Smooth muscle cell (in vitro differentiated cells): ENCODE data around the gene ATR. TPM values are rescaled to one million over a fixed set of nuclear protein-coding genes. Genes with fewer than 3 reads are reported as not detected.
"Not testable (repeated sequence)": the region's sequence is repeated elsewhere in the genome, so short reads cannot be mapped to it uniquely, and the experiment has no call there.

Experiments used
- DNase-seq: peaks from one replicate; lab custom pipeline; 2025; ENCODE audit not compliant: unreplicated experiment; lab: John Stamatoyannopoulos, UW
- H2AFZ ChIP-seq: fragments of 200-600 bp; sonication (generic); 2 replicates; pipeline ENCODE4 v1.6.0; 2016; ENCODE audit warnings: antibody characterized with exemption, low read depth, mild to moderate bottlenecking
- H3F3A ChIP-seq: fragments of 200-600 bp; sonication (generic); 2 replicates; pipeline ENCODE4 v1.6.0; 2017; ENCODE audit warnings: antibody characterized with exemption, low read depth
- H3K27ac ChIP-seq: fragments of 200-600 bp; sonication (generic); 2 replicates; pipeline ENCODE4 v1.5.1; 2016; ENCODE audit warnings: low read depth, mild to moderate bottlenecking
- H3K27me3 ChIP-seq: fragments of 200-600 bp; sonication (generic); 2 replicates; pipeline ENCODE4 v1.6.1; 2016; ENCODE audit warnings: low read depth, mild to moderate bottlenecking
- H3K36me3 ChIP-seq: fragments of 200-600 bp; sonication (generic); 2 replicates; pipeline ENCODE4 v1.5.1; 2016; ENCODE audit warnings: low read depth
- H3K4me1 ChIP-seq: fragments of 200-600 bp; sonication (generic); 2 replicates; pipeline ENCODE4 v1.5.1; 2016; ENCODE audit warnings: low read depth
- H3K4me2 ChIP-seq: fragments of 200-600 bp; sonication (generic); 2 replicates; pipeline ENCODE4 v1.6.0; 2016; ENCODE audit warnings: mild to moderate bottlenecking
- H3K4me3 ChIP-seq: fragments of 200-600 bp; sonication (generic); 2 replicates; pipeline ENCODE4 v1.5.1; 2016; ENCODE audit warnings: mild to moderate bottlenecking
- H3K79me2 ChIP-seq: fragments of 200-600 bp; sonication (generic); 2 replicates; pipeline ENCODE4 v1.6.0; 2016; ENCODE audit warnings: low read depth, mild to moderate bottlenecking
- H3K9ac ChIP-seq: fragments of 200-600 bp; sonication (generic); 2 replicates; pipeline ENCODE4 v1.6.0; 2016; ENCODE audit warnings: low read depth
- H3K9me3 ChIP-seq: fragments of 200-600 bp; sonication (generic); replicated peaks from 2 replicates; pipeline ENCODE4 v1.5.1; 2016; ENCODE audit warnings: low read depth
- H4K20me1 ChIP-seq: fragments of 200-600 bp; sonication (generic); 2 replicates; pipeline ENCODE4 v1.6.0; 2016; ENCODE audit warnings: low read depth
- CTCF ChIP-seq: fragments of 200-600 bp; sonication (generic); IDR thresholded peaks from 2 replicates; pipeline ENCODE4 v1.5.1; 2017; ENCODE audit warnings: borderline replicate concordance, mild to moderate bottlenecking, antibody characterized with exemption; ENCODE audit not compliant: insufficient read depth, poor library complexity, severe bottlenecking
- WGBS: methylation state at CpG from one replicate; pipeline ENCODE4 v1.1.7; 2016; ENCODE audit warnings: low lambda C conversion rate; 5-methylcytosine and 5-hydroxymethylcytosine counted together
- polyA plus RNA-seq: library from polyadenylated mRNA; unstranded; fragments of >200 nt; fragmentation: Nextera tagmentation; extraction: Ambion mirVana; gene quantifications from 2 replicates; pipeline ENCODE4 v1.2.1, GENCODE V29; 2016
- total RNA-seq: library from RNA; depleted of rRNA; stranded (reverse); fragments of >200 nt; gene quantifications from 2 replicates; pipeline ENCODE4 v1.2.3, GENCODE V29; 2014

ATR gene
- total and polyA plus RNA-seq, 2 experiments from 2014 or later = 8.8 to 22.5 TPM

GRCh38 chr3:142609136-142609535 lies 30.6 kb upstream of the ATR start:
- H3F3A ChIP-seq = no peaks in the 10 kb centered on the region
- TF ChIP-seq CTCF = no peak
- no peaks in the 10 kb centered on the region for H4K20me1 ChIP-seq
- 75% methylated on average over 1 of the region's 1 CpG for WGBS
- H3K79me2 ChIP-seq = no peaks in the 10 kb centered on the region
- no peak overlapping the region for H3K9ac ChIP-seq
- no peak overlapping the region for H3K4me3 ChIP-seq
- no peaks in the 10 kb centered on the region for H3K36me3 ChIP-seq
- H3K4me1 ChIP-seq = no peaks in the 10 kb centered on the region
- no peaks in the 10 kb centered on the region for H3K9me3 ChIP-seq
- no peaks in the 10 kb centered on the region for H3K27me3 ChIP-seq
- H3K27ac ChIP-seq = no peak overlapping the region
- H3K4me2 ChIP-seq = no peak overlapping the region
- no peak overlapping the region for H2AFZ ChIP-seq
- DNase-seq = no peak

- no peaks in the 10 kb centered on the region for H3K36me3 ChIP-seq
- H2AFZ ChIP-seq = no peak overlapping the region
- TF ChIP-seq CTCF = no peak
- H3K79me2 ChIP-seq = no peaks in the 10 kb centered on the region
- no peaks in the 10 kb centered on the region for H3F3A ChIP-seq
- DNase-seq = no peak
- H3K4me1 ChIP-seq = no peaks in the 10 kb centered on the region
- H3K27me3 ChIP-seq = no peaks in the 10 kb centered on the region
- H3K9me3 ChIP-seq = no peaks in the 10 kb centered on the region
- H3K4me3 ChIP-seq = no peak overlapping the region
- no peak overlapping the region for H3K9ac ChIP-seq
- 33% methylated on average over 1 of the region's 1 CpG for WGBS
- H3K27ac ChIP-seq = no peak overlapping the region
- no peaks in the 10 kb centered on the region for H4K20me1 ChIP-seq
- no peak overlapping the region for H3K4me2 ChIP-seq
Measured at GRCh38 chr3:142608631-142609030, 30.1 kb upstream of the ATR start.

- no peaks in the 10 kb centered on the region for H3K36me3 ChIP-seq
- H3K4me2 ChIP-seq = no peak overlapping the region
- H3K27ac ChIP-seq = no peak overlapping the region
- no peaks in the 10 kb centered on the region for H3F3A ChIP-seq
- no peak for DNase-seq
- TF ChIP-seq CTCF = no peak
- H3K4me1 ChIP-seq = no peaks in the 10 kb centered on the region
- no peak overlapping the region for H2AFZ ChIP-seq
- no peaks in the 10 kb centered on the region for H4K20me1 ChIP-seq
- H3K9ac ChIP-seq = no peak overlapping the region
- no peaks in the 10 kb centered on the region for H3K79me2 ChIP-seq
- no peak overlapping the region for H3K4me3 ChIP-seq
- no peaks in the 10 kb centered on the region for H3K27me3 ChIP-seq
- no peaks in the 10 kb centered on the region for H3K9me3 ChIP-seq
Measured at GRCh38 chr3:142604940-142605339, 26.4 kb upstream of the ATR start.

- not testable (repeated sequence) for H3F3A ChIP-seq, H3K4me3 ChIP-seq, H3K9me3 ChIP-seq, H2AFZ ChIP-seq, H3K27ac ChIP-seq, H3K4me2 ChIP-seq, H3K36me3 ChIP-seq, H4K20me1 ChIP-seq, H3K4me1 ChIP-seq, H3K9ac ChIP-seq, H3K27me3 ChIP-seq, H3K79me2 ChIP-seq, DNase-seq
- WGBS = 91% methylated on average over 7 of the region's 7 CpGs
Measured at GRCh38 chr3:142603386-142603705, 24.8 kb upstream of the ATR start.
